Fibroblast of lung (primary cell): Measurements from ENCODE around the gene PTPN14.
"Not testable (repeated sequence)": the region's sequence is repeated elsewhere in the genome, so short reads cannot be mapped to it uniquely, and the experiment has no call there.

Source experiments
- CTCF ChIP-seq, 2 donors: IDR thresholded peaks in 1 of 2; conservative IDR thresholded peaks in 1 of 2; 1 replicate in 1 of 2; 2 replicates in 1 of 2; pipeline ENCODE4 v1.5.1; 2011 to 2012; ENCODE audit warnings: low read length in 2 of 2, control low read depth in 1 of 2, inconsistent platforms in 1 of 2, low read depth in 1 of 2, mild to moderate bottlenecking in 1 of 2
- EZH2 ChIP-seq: IDR thresholded peaks from 2 replicates; pipeline ENCODE4 v1.5.1; 2012; ENCODE audit warnings: low read length, control low read depth, mild to moderate bottlenecking; ENCODE audit errors: missing control alignments

- TF ChIP-seq CTCF (conservative IDR thresholded peaks at IDR 0.05 in 1 of 2, IDR thresholded peaks at IDR 0.05 in 1 of 2; ENCODE audit: low read depth in 1 of 2, low read length in 2 of 2); EZH2: not testable (repeated sequence)
These were observed 29.9 kb downstream of the PTPN14 start for GRCh38 chr1:214521458-214521857.
